ENCODE data around the gene OR52E6. TPM values are rescaled to one million over a fixed set of nuclear protein-coding genes. Genes with fewer than 3 reads are reported as not detected.

Gene OR52E6
- total RNA-seq, result not detected

- H3K4me3 Mint-ChIP-seq, result no peak within 1 kb of the TSS
- H3K27ac Mint-ChIP-seq, result no peak within 1 kb of the TSS
- H3K4me1 Mint-ChIP-seq, result no peaks in the 10 kb centered on the region
- peaks cover 30% of the 10 kb centered on the region for H3K27me3 Mint-ChIP-seq
- H3K9me3 Mint-ChIP-seq, result no peaks in the 10 kb centered on the region
- H3K36me3 Mint-ChIP-seq, result no peaks in the 10 kb centered on the region
- DNase-seq, result no peak
Measured at GRCh38 chr11:5841797-5842196, at the start of gene OR52E6. TSS of gene OR52E6 (minus strand) at chr11:5841897. CDS start at chr11:5841897, 0 bp downstream.

GRCh38 chr11:5891216-5891800 lies 49.6 kb upstream of the OR52E6 start:
- Mint-ChIP-seq H3K27me3 (peaks cover 31% of the 10 kb centered on the region), H3K27ac (no peak overlapping the region), H3K4me1 (no peaks in the 10 kb centered on the region), H3K4me3 (no peak overlapping the region), H3K9me3 (no peaks in the 10 kb centered on the region), H3K36me3 (no peaks in the 10 kb centered on the region)
- no peak for DNase-seq

GRCh38 chr11:5887661-5888060 lies 46.0 kb upstream of the OR52E6 start:
- peaks cover 26% of the 10 kb centered on the region for H3K27me3 Mint-ChIP-seq

GRCh38 chr11:5887172-5887571 lies 45.5 kb upstream of the OR52E6 start:
- Mint-ChIP-seq H3K27me3 (peaks cover 31% of the 10 kb centered on the region), H3K9me3 (no peaks in the 10 kb centered on the region), H3K27ac (no peak overlapping the region), H3K36me3 (no peaks in the 10 kb centered on the region), H3K4me3 (no peak overlapping the region), H3K4me1 (no peaks in the 10 kb centered on the region)
- DNase-seq, result no peak

More at GRCh38 chr11:5887661-5888060, 46.0 kb upstream of the OR52E6 start:
- Mint-ChIP-seq H3K4me1 (no peaks in the 10 kb centered on the region), H3K4me3 (no peak overlapping the region), H3K9me3 (no peaks in the 10 kb centered on the region), H3K36me3 (no peaks in the 10 kb centered on the region), H3K27ac (no peak overlapping the region)
- DNase-seq, result no peak

GRCh38 chr11:5881756-5882155 lies 40.1 kb upstream of the OR52E6 start:
- no peaks in the 10 kb centered on the region for H3K9me3 Mint-ChIP-seq
- H3K27me3 Mint-ChIP-seq, result peaks cover 22% of the 10 kb centered on the region
- H3K36me3 Mint-ChIP-seq, result no peaks in the 10 kb centered on the region
- H3K4me3 Mint-ChIP-seq, result no peak overlapping the region
- no peak overlapping the region for H3K27ac Mint-ChIP-seq
- DNase-seq, result no peak
- H3K4me1 Mint-ChIP-seq, result no peaks in the 10 kb centered on the region

GRCh38 chr11:5880329-5880728 lies 38.6 kb upstream of the OR52E6 start, which contains the start of gene OR52E4:
TSS of gene OR52E4 (plus strand) at chr11:5880629. CDS start at chr11:5884293, 3,664 bp downstream.
- Mint-ChIP-seq H3K9me3 (no peaks in the 10 kb centered on the region), H3K27ac (no peak within 1 kb of the TSS), H3K36me3 (no peaks in the 10 kb centered on the region), H3K27me3 (peaks cover 19% of the 10 kb centered on the region), H3K4me1 (no peaks in the 10 kb centered on the region), H3K4me3 (no peak within 1 kb of the TSS)
- no peak for DNase-seq

- Mint-ChIP-seq H3K9me3 (peaks cover under 1% of the 10 kb centered on the region), H3K27ac (no peak overlapping the region), H3K4me3 (no peak overlapping the region), H3K36me3 (no peaks in the 10 kb centered on the region), H3K4me1 (no peaks in the 10 kb centered on the region), H3K27me3 (peaks cover 12% of the 10 kb centered on the region)
- no peak for DNase-seq
Measured at GRCh38 chr11:5878564-5878963, 36.9 kb upstream of the OR52E6 start.

GRCh38 chr11:5865826-5866225 lies 24.1 kb upstream of the OR52E6 start:
- Mint-ChIP-seq H3K4me3 (no peak overlapping the region), H3K27me3 (peaks cover 28% of the 10 kb centered on the region), H3K9me3 (peaks cover 2% of the 10 kb centered on the region), H3K27ac (no peak overlapping the region), H3K4me1 (no peaks in the 10 kb centered on the region), H3K36me3 (no peaks in the 10 kb centered on the region)
- DNase-seq, result no peak

- Mint-ChIP-seq H3K27ac (no peak within 1 kb of the TSS), H3K36me3 (no peaks in the 10 kb centered on the region), H3K4me1 (no peaks in the 10 kb centered on the region), H3K4me3 (no peak within 1 kb of the TSS), H3K27me3 (peaks cover 12% of the 10 kb centered on the region), H3K9me3 (no peaks in the 10 kb centered on the region)
- DNase-seq, result no peak
Measured at GRCh38 chr11:5857590-5857989, 15.9 kb upstream of the OR52E6 start, which contains the start of gene OR52E8. TSS of gene OR52E8 (minus strand) at chr11:5857690. CDS start at chr11:5857690, 0 bp downstream.

- Mint-ChIP-seq H3K36me3 (no peaks in the 10 kb centered on the region), H3K27me3 (peaks cover 15% of the 10 kb centered on the region), H3K4me1 (no peaks in the 10 kb centered on the region), H3K9me3 (peaks cover 1% of the 10 kb centered on the region), H3K27ac (no peak overlapping the region), H3K4me3 (no peak overlapping the region)
- no peak for DNase-seq
Measured at GRCh38 chr11:5851002-5851401, 9.3 kb upstream of the OR52E6 start.

GRCh38 chr11:5847711-5848110 lies 6.0 kb upstream of the OR52E6 start:
- Mint-ChIP-seq H3K4me3 (no peak overlapping the region), H3K9me3 (peaks cover 1% of the 10 kb centered on the region), H3K27ac (no peak overlapping the region), H3K27me3 (peaks cover 4% of the 10 kb centered on the region), H3K4me1 (no peaks in the 10 kb centered on the region), H3K36me3 (no peaks in the 10 kb centered on the region)
- no peak for DNase-seq

GRCh38 chr11:5846701-5847100 lies 5.0 kb upstream of the OR52E6 start:
- no peak overlapping the region for H3K4me3 Mint-ChIP-seq
- H3K27ac Mint-ChIP-seq, result no peak overlapping the region
- H3K9me3 Mint-ChIP-seq, result peaks cover 1% of the 10 kb centered on the region

GRCh38 chr11:5837695-5838094 lies 4.0 kb downstream of the OR52E6 start:
- Mint-ChIP-seq H3K27me3 (peaks cover 31% of the 10 kb centered on the region), H3K4me3 (no peak overlapping the region), H3K36me3 (no peaks in the 10 kb centered on the region), H3K9me3 (no peaks in the 10 kb centered on the region), H3K4me1 (no peaks in the 10 kb centered on the region), H3K27ac (no peak overlapping the region)
- no peak for DNase-seq

More at GRCh38 chr11:5846701-5847100, 5.0 kb upstream of the OR52E6 start:
- no peak for DNase-seq
- H3K36me3 Mint-ChIP-seq, result no peaks in the 10 kb centered on the region
- no peaks in the 10 kb centered on the region for H3K27me3 Mint-ChIP-seq
- H3K4me1 Mint-ChIP-seq, result no peaks in the 10 kb centered on the region

GRCh38 chr11:5833446-5833845 lies 8.3 kb downstream of the OR52E6 start:
- peaks cover 16% of the 10 kb centered on the region for H3K27me3 Mint-ChIP-seq
- no peak for DNase-seq
- no peak overlapping the region for H3K4me3 Mint-ChIP-seq
- no peaks in the 10 kb centered on the region for H3K4me1 Mint-ChIP-seq
- no peaks in the 10 kb centered on the region for H3K9me3 Mint-ChIP-seq
- no peak overlapping the region for H3K27ac Mint-ChIP-seq
- no peaks in the 10 kb centered on the region for H3K36me3 Mint-ChIP-seq

- Mint-ChIP-seq H3K9me3 (peaks cover 2% of the 10 kb centered on the region), H3K4me3 (no peak overlapping the region), H3K4me1 (no peaks in the 10 kb centered on the region), H3K27ac (no peak overlapping the region), H3K36me3 (no peaks in the 10 kb centered on the region), H3K27me3 (no peaks in the 10 kb centered on the region)
- no peak for DNase-seq
Measured at GRCh38 chr11:5831196-5831829, 10.4 kb downstream of the OR52E6 start.
